Trophoblast cell (in vitro differentiated cells and primary cell): Measurements from ENCODE around the gene PITPNB.

Experiments used
- DNase-seq, 2 donors: peaks; one replicate each; pipeline ENCODE4 v3.0.0-alpha.2; 2016
- H2AFZ ChIP-seq: 2 replicates; pipeline ENCODE4 v1.6.1; 2013; ENCODE audit warnings: low read length, moderate library complexity, mild to moderate bottlenecking; ENCODE audit not compliant: insufficient read depth, poor library complexity
- H2AK5ac ChIP-seq: 2 replicates; pipeline ENCODE4 v1.6.1; 2013; ENCODE audit warnings: mild to moderate bottlenecking, low read length
- H2BK120ac ChIP-seq: 2 replicates; pipeline ENCODE4 v1.6.1; 2013; ENCODE audit warnings: low read length, mild to moderate bottlenecking, moderate library complexity; ENCODE audit not compliant: insufficient read depth, poor library complexity
- H2BK12ac ChIP-seq: 2 replicates; pipeline ENCODE4 v1.6.1; 2013; ENCODE audit warnings: mild to moderate bottlenecking, low read length, moderate library complexity
- H2BK5ac ChIP-seq: 2 replicates; pipeline ENCODE4 v1.6.1; 2013; ENCODE audit warnings: low read length, low read depth, moderate library complexity, mild to moderate bottlenecking; ENCODE audit not compliant: poor library complexity
- H3K14ac ChIP-seq: 2 replicates; pipeline ENCODE4 v1.6.1; 2013; ENCODE audit warnings: mild to moderate bottlenecking, low read length
- H3K18ac ChIP-seq: 2 replicates; pipeline ENCODE4 v1.6.1; 2013; ENCODE audit warnings: mild to moderate bottlenecking, low read length
- H3K23ac ChIP-seq: 2 replicates; pipeline ENCODE4 v1.6.1; 2013; ENCODE audit warnings: low read length
- H3K27ac ChIP-seq: 2 replicates; pipeline ENCODE4 v1.5.1; 2013; ENCODE audit warnings: low read depth, mild to moderate bottlenecking, inconsistent platforms, low read length, moderate library complexity
- H3K27me3 ChIP-seq: 2 replicates; pipeline ENCODE4 v1.6.1; 2013; ENCODE audit warnings: inconsistent platforms, mild to moderate bottlenecking, low read length, moderate library complexity; ENCODE audit not compliant: insufficient read depth
- H3K36me3 ChIP-seq, 2 experiments: 1 replicate in 1 of 2; 2 replicates in 1 of 2; pipeline ENCODE4 v1.6.1; 2013; ENCODE audit warnings: low read length in 2 of 2, mild to moderate bottlenecking in 2 of 2, moderate library complexity in 1 of 2; ENCODE audit not compliant: insufficient read depth in 2 of 2, control insufficient read depth in 1 of 2
- H3K4ac ChIP-seq: 2 replicates; pipeline ENCODE4 v1.6.1; 2013; ENCODE audit warnings: low read depth, mild to moderate bottlenecking, low read length, moderate library complexity
- H3K4me1 ChIP-seq, 2 experiments: 1 replicate in 1 of 2; 2 replicates in 1 of 2; pipeline ENCODE4 v1.6.1; 2013; ENCODE audit warnings: low read length in 2 of 2, mild to moderate bottlenecking in 2 of 2, moderate library complexity in 1 of 2; ENCODE audit not compliant: insufficient read depth in 2 of 2, control insufficient read depth in 1 of 2
- H3K4me2 ChIP-seq: 2 replicates; pipeline ENCODE4 v1.6.1; 2013; ENCODE audit warnings: inconsistent platforms, mild to moderate bottlenecking, low read length, moderate library complexity
- H3K4me3 ChIP-seq: 2 replicates; pipeline ENCODE4 v1.5.1; 2013; ENCODE audit warnings: mild to moderate bottlenecking, low read depth, low read length, inconsistent platforms
- H3K79me1 ChIP-seq: one replicate; pipeline ENCODE4 v1.6.1; 2013; ENCODE audit warnings: low read length
- H3K79me2 ChIP-seq: 2 replicates; pipeline ENCODE4 v1.6.1; 2013; ENCODE audit warnings: low read length, mild to moderate bottlenecking; ENCODE audit not compliant: control insufficient read depth, insufficient read depth, poor library complexity
- H3K9ac ChIP-seq: 2 replicates; pipeline ENCODE4 v1.6.1; 2013; ENCODE audit warnings: mild to moderate bottlenecking, low read length
- H3K9me3 ChIP-seq: 2 replicates; pipeline ENCODE4 v1.6.1; 2013; ENCODE audit warnings: low read depth, mild to moderate bottlenecking, control low read depth, inconsistent platforms, low read length; ENCODE audit not compliant: insufficient read depth
- H4K12ac ChIP-seq: 2 replicates; pipeline ENCODE4 v1.6.1; 2013; ENCODE audit warnings: low read depth, mild to moderate bottlenecking, low read length, moderate library complexity
- H4K8ac ChIP-seq: 2 replicates; pipeline ENCODE4 v1.6.1; 2013; ENCODE audit warnings: low read depth, mild to moderate bottlenecking, low read length, moderate library complexity
- H4K91ac ChIP-seq: one replicate; pipeline ENCODE4 v1.6.1; 2013; ENCODE audit warnings: low read depth, mild to moderate bottlenecking, low read length, moderate library complexity
- WGBS: extraction: QIAGEN DNeasy Blood & Tissue Kit; methylation state at CpG from one replicate; pipeline ENCODE4 v1.1.7; 2013; ENCODE audit warnings: missing lambda C conversion rate; ENCODE audit not compliant: insufficient read length, insufficient coverage; ENCODE audit errors: extremely low coverage; 5-methylcytosine and 5-hydroxymethylcytosine counted together

PITPNB gene

DNA sequence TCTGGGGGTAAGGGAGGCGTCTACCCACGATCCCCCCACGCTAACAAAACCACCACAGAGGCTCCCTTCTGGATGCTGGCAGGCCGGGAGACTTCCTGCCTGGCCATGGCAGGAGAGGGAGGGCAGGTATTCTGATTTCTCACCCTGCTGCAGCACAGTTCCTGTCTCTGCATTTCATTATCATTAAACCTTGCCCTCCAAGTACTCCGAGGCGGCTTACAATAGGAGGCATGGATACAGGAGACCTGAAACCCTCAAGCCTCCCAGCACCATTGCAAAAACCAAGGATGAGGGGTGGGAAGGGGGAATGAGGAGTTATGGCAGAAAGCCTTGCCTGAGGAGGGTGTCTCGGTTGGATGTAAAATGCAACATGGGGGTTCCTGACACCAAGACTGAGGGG, 73.4 kb downstream of the PITPNB start:
- Histone ChIP-seq H3K79me2 (no peaks in the 10 kb centered on the region), H3K4me2 (no peak overlapping the region), H4K8ac (no peak overlapping the region), H4K91ac (no peak overlapping the region), H3K4me1 (peaks cover 15 to 18% of the 10 kb centered on the region in 2 experiments), H3K27me3 (no peaks in the 10 kb centered on the region), H3K36me3 (peaks cover 24 to 30% of the 10 kb centered on the region in 2 experiments), H3K9ac (no peak overlapping the region), H3K79me1 (no peaks in the 10 kb centered on the region), H2AFZ (no peak overlapping the region), H2BK12ac (no peak overlapping the region), H3K27ac (no peak overlapping the region), H3K23ac (no peak overlapping the region), H3K14ac (no peak overlapping the region), H2BK5ac (no peak overlapping the region), H3K9me3 (peaks cover 2% of the 10 kb centered on the region), H3K4ac (no peak overlapping the region), H3K18ac (no peak overlapping the region), H2AK5ac (no peak overlapping the region), H2BK120ac (no peak overlapping the region), H4K12ac (no peak overlapping the region), H3K4me3 (no peak overlapping the region)
- WGBS = no CpG with 5 or more reads among the region's 7 CpGs
- DNase-seq = no peak

- no peak overlapping the region for H4K8ac ChIP-seq
- no peaks in the 10 kb centered on the region for H3K27me3 ChIP-seq
- no peak overlapping the region for H3K14ac ChIP-seq
- no peak overlapping the region for H3K9ac ChIP-seq
- H4K91ac ChIP-seq = no peak overlapping the region
- no CpG with 5 or more reads among the region's 20 CpGs for WGBS
- no peak overlapping the region for H2BK12ac ChIP-seq
- no peak overlapping the region for H2AFZ ChIP-seq
- no peaks in the 10 kb centered on the region for H3K79me2 ChIP-seq
- peaks cover 15 to 18% of the 10 kb centered on the region in 2 experiments for H3K4me1 ChIP-seq
- no peak overlapping the region for H3K27ac ChIP-seq
- H3K4me2 ChIP-seq = no peak overlapping the region
- H3K23ac ChIP-seq = no peak overlapping the region
- no peak overlapping the region for H3K4ac ChIP-seq
- H3K4me3 ChIP-seq = no peak overlapping the region
- peaks cover 2% of the 10 kb centered on the region for H3K9me3 ChIP-seq
- no peaks in the 10 kb centered on the region for H3K79me1 ChIP-seq
- no peak overlapping the region for H2BK5ac ChIP-seq
- H3K18ac ChIP-seq = no peak overlapping the region
- H3K36me3 ChIP-seq = peaks cover 21 to 24% of the 10 kb centered on the region in 2 experiments
- no peak overlapping the region for H4K12ac ChIP-seq
- H2BK120ac ChIP-seq = no peak overlapping the region
- no peak overlapping the region for H2AK5ac ChIP-seq
- DNase-seq = peak; percentile 67 to 82
Observed at GRCh38 chr22:27844656-27845591, 74.1 kb downstream of the PITPNB start.

- Histone ChIP-seq H3K9ac (no peak overlapping the region), H3K4ac (no peak overlapping the region), H2AK5ac (no peak overlapping the region), H3K4me1 (peaks cover 15 to 18% of the 10 kb centered on the region in 2 experiments), H4K91ac (no peak overlapping the region), H4K8ac (no peak overlapping the region), H3K4me2 (no peak overlapping the region), H3K9me3 (peaks cover 2% of the 10 kb centered on the region), H3K23ac (no peak overlapping the region), H3K79me2 (no peaks in the 10 kb centered on the region), H3K14ac (no peak overlapping the region), H2BK5ac (no peak overlapping the region), H4K12ac (no peak overlapping the region), H2BK120ac (no peak overlapping the region), H2BK12ac (no peak overlapping the region), H3K4me3 (no peak overlapping the region), H3K27ac (no peak overlapping the region), H2AFZ (no peak overlapping the region), H3K36me3 (peaks cover 17 to 21% of the 10 kb centered on the region in 2 experiments), H3K79me1 (no peaks in the 10 kb centered on the region), H3K27me3 (no peaks in the 10 kb centered on the region), H3K18ac (no peak overlapping the region)
- no CpG with 5 or more reads among the region's 6 CpGs for WGBS
- DNase-seq = no peak
Observed at GRCh38 chr22:27844256-27844655, 74.8 kb downstream of the PITPNB start.

GRCh38 chr22:27843441-27843840, 75.6 kb downstream of the PITPNB start:
- Histone ChIP-seq H3K36me3 (peaks cover 16% of the 10 kb centered on the region in 2 experiments), H3K27me3 (no peaks in the 10 kb centered on the region), H4K12ac (no peak overlapping the region), H3K4me1 (peaks cover 15 to 18% of the 10 kb centered on the region in 2 experiments), H3K27ac (no peak overlapping the region), H3K14ac (no peak overlapping the region), H3K79me1 (no peaks in the 10 kb centered on the region), H3K9ac (peak overlapping the region; percentile 18), H2BK120ac (no peak overlapping the region), H2AFZ (no peak overlapping the region), H4K91ac (no peak overlapping the region), H2BK5ac (no peak overlapping the region), H3K23ac (no peak overlapping the region), H3K18ac (no peak overlapping the region), H4K8ac (no peak overlapping the region), H3K4ac (no peak overlapping the region), H3K79me2 (no peaks in the 10 kb centered on the region), H2AK5ac (no peak overlapping the region), H2BK12ac (no peak overlapping the region), H3K4me3 (no peak overlapping the region), H3K4me2 (no peak overlapping the region), H3K9me3 (peaks cover 2% of the 10 kb centered on the region)
- DNase-seq = no peak
- no CpG with 5 or more reads among the region's 7 CpGs for WGBS
